ENCODE measurements around the gene MS4A15. TPM values are rescaled to one million over a fixed set of nuclear protein-coding genes. Genes with fewer than 3 reads are reported as not detected.

The MS4A15 gene
- total and polyA plus RNA-seq, 4 experiments from 2014 or later = not detected

DNA sequence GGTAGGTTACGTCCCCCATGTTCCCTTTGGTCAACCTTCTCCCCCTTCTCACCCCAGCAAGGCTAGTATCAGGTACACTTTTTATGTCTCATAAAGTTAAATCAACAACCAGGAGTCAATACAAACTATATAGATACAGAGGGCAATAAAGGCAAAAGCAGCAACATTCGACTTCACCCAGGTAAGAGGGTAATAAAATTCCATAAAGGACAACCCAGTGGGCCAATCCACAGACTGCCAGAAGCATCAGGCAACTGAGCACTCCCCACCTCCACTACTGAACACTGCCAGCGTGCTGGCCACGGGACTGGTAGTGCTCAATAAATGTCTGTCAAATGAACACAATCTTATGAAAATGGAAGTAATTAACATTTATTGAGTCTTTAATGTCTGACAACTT, 37.3 kb upstream of the MS4A15 start:
- ChIA-PET CTCF (ENCODE audit: partially characterized antibody) (no interaction called here), POLR2A (ENCODE audit: partially characterized antibody) (no interaction called here)
- Mint-ChIP-seq H3K36me3 (no peaks in the 10 kb centered on the region), H3K9me3 (peaks cover 0 to 10% (median 2%) of the 10 kb centered on the region in 8 donors), H3K27me3 (peaks cover 21 to 46% of the 10 kb centered on the region in 2 donors), H3K4me1 (no peaks in the 10 kb centered on the region), H3K4me3 (no peak overlapping the region), H3K27ac (no peak overlapping the region)
- peaks cover 6% of the 10 kb centered on the region for H3K27me3 ChIP-seq (ENCODE audit: insufficient read depth, low read length)
- no peaks in the 10 kb centered on the region for H3K4me1 ChIP-seq (ENCODE audit: insufficient read depth, low read length)
- no peak overlapping the region for H3K4me3 ChIP-seq (ENCODE audit: low read length in 2 of 2)
- DNase-seq = no peak
- no peaks in the 10 kb centered on the region for H3K9me3 ChIP-seq (ENCODE audit: control insufficient read depth in 1 of 2, low read length in 2 of 2)
- intact Hi-C loops (cut with micrococcal nuclease) = no loop called here
- no peak overlapping the region for H3K27ac ChIP-seq (ENCODE audit: low read depth, low read length)
- H3K36me3 ChIP-seq (ENCODE audit: insufficient read depth, low read length) = no peaks in the 10 kb centered on the region

DNA sequence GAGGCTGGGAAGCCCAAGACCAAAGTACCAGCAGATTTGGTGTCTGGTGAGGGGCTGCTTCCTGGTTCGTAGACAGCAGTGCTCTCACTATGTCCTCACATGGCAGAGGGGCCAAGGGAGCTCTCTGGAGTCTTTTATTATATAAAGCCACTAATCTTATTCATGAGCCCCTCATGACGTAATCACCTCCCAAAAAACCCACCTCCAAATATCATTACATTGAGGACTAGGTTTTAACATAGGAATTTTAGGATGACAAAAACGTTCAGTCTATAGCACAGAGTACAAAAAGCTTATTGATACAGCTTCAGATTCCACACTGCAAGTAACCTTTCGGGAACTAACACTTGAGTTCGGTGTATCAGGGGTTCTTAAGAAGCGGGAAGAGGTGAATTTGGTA, 36.2 kb upstream of the MS4A15 start:
- no peak overlapping the region for H3K27ac ChIP-seq (ENCODE audit: low read depth, low read length)
- H3K36me3 ChIP-seq (ENCODE audit: insufficient read depth, low read length) = no peaks in the 10 kb centered on the region
- Mint-ChIP-seq H3K27ac (no peak overlapping the region), H3K36me3 (no peaks in the 10 kb centered on the region), H3K27me3 (peaks cover 17 to 38% of the 10 kb centered on the region in 2 donors), H3K4me1 (no peaks in the 10 kb centered on the region), H3K4me3 (no peak overlapping the region), H3K9me3 (peaks cover 0 to 10% (median 2%) of the 10 kb centered on the region in 8 donors)
- ChIA-PET CTCF (ENCODE audit: partially characterized antibody) (no interaction called here), POLR2A (ENCODE audit: partially characterized antibody) (no interaction called here)
- peaks cover 2% of the 10 kb centered on the region for H3K27me3 ChIP-seq (ENCODE audit: insufficient read depth, low read length)
- intact Hi-C loops (cut with micrococcal nuclease) = no loop called here
- DNase-seq = no peak
- no peak overlapping the region for H3K4me3 ChIP-seq (ENCODE audit: low read length in 2 of 2)
- no peaks in the 10 kb centered on the region for H3K4me1 ChIP-seq (ENCODE audit: insufficient read depth, low read length)
- no peaks in the 10 kb centered on the region for H3K9me3 ChIP-seq (ENCODE audit: control insufficient read depth in 1 of 2, low read length in 2 of 2)

DNA sequence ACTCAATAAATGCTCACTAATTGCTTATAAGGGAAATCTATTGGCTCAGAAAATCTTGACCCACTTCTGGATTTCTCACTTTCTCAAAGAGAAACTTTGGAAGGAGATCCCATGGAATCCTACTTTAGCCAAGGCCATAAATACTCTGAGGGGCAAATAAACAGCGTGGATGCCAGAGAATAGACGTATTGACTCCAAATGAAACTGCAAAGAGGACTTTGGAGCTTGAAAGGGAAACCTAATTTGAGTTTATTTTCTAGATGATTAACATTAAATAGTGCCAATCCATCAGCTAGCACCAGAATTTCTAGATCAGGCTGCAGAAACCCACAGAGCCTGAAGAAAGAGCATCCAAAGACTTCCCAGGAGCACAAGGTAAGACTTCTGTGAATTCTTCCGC, 32.2 kb upstream of the MS4A15 start, which contains the start of gene MS4A18:
Gene MS4A18, plus strand, starts transcription at position 301 of the 400 bp plus-strand sequence.
- POLR2A ChIA-PET (ENCODE audit: partially characterized antibody) = no interaction called here
- Histone ChIP-seq H3K27ac (ENCODE audit: low read depth, low read length) (no peak within 1 kb of the TSS), H3K36me3 (ENCODE audit: insufficient read depth, low read length) (no peaks in the 10 kb centered on the region), H3K27me3 (ENCODE audit: insufficient read depth, low read length) (no peaks in the 10 kb centered on the region), H3K9me3 (ENCODE audit: control insufficient read depth in 1 of 2, low read length in 2 of 2) (no peaks in the 10 kb centered on the region), H3K4me1 (ENCODE audit: insufficient read depth, low read length) (no peaks in the 10 kb centered on the region), H3K4me3 (ENCODE audit: low read length in 2 of 2) (no peak within 1 kb of the TSS)
- Mint-ChIP-seq H3K4me1 (no peaks in the 10 kb centered on the region), H3K4me3 (no peak within 1 kb of the TSS), H3K9me3 (no peaks in the 10 kb centered on the region), H3K27ac (no peak within 1 kb of the TSS), H3K36me3 (no peaks in the 10 kb centered on the region), H3K27me3 (peaks cover 17 to 33% of the 10 kb centered on the region in 2 donors)
- DNase-seq = no peak
- intact Hi-C loops (cut with micrococcal nuclease) = no loop called here
- CTCF ChIA-PET (ENCODE audit: partially characterized antibody) = no interaction called here

- ChIA-PET CTCF (ENCODE audit: partially characterized antibody) (no interaction called here), POLR2A (ENCODE audit: partially characterized antibody) (no interaction called here)
- Mint-ChIP-seq H3K36me3 (no peaks in the 10 kb centered on the region), H3K9me3 (no peaks in the 10 kb centered on the region), H3K27me3 (peaks cover 17 to 31% of the 10 kb centered on the region in 2 donors), H3K4me3 (no peak overlapping the region), H3K4me1 (no peaks in the 10 kb centered on the region), H3K27ac (no peak overlapping the region)
- Histone ChIP-seq H3K36me3 (ENCODE audit: insufficient read depth, low read length) (no peaks in the 10 kb centered on the region), H3K27me3 (ENCODE audit: insufficient read depth, low read length) (no peaks in the 10 kb centered on the region), H3K4me1 (ENCODE audit: insufficient read depth, low read length) (no peaks in the 10 kb centered on the region), H3K27ac (ENCODE audit: low read depth, low read length) (no peak overlapping the region), H3K4me3 (ENCODE audit: low read length in 2 of 2) (no peak overlapping the region), H3K9me3 (ENCODE audit: control insufficient read depth in 1 of 2, low read length in 2 of 2) (no peaks in the 10 kb centered on the region)
- DNase-seq = no peak
- intact Hi-C loops (cut with micrococcal nuclease) = no loop called here
Observed at GRCh38 chr11:60725592-60725991, 31.1 kb upstream of the MS4A15 start.

DNA sequence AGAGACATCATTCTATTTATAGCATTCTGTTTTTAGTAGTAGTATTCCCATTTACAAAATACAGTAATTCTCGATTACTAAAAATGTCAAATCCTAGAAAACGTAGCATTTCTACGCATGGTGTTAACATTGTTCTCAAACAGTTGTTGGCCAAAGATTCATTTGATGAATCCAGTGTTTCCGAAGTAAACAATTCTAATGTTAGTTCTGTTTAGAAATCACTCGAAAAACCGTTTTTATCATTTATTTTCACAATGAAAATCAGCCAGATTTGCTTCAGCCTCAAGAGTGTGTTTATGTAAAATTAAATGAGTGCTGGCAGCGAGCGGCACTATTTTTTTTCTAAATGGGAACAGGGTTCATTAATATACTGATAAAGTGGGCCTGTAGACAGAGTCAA, 25.1 kb upstream of the MS4A15 start:
- CTCF ChIA-PET (ENCODE audit: partially characterized antibody) = no interaction called here
- no peak overlapping the region for H3K4me3 ChIP-seq (ENCODE audit: low read length in 2 of 2)
- Mint-ChIP-seq H3K4me3 (no peak overlapping the region), H3K36me3 (no peaks in the 10 kb centered on the region), H3K27me3 (peaks cover 21 to 23% of the 10 kb centered on the region in 2 donors), H3K9me3 (no peaks in the 10 kb centered on the region), H3K27ac (no peak overlapping the region), H3K4me1 (no peaks in the 10 kb centered on the region)
- intact Hi-C loops (cut with micrococcal nuclease) = no loop called here
- no peaks in the 10 kb centered on the region for H3K9me3 ChIP-seq (ENCODE audit: control insufficient read depth in 1 of 2, low read length in 2 of 2)
- no peaks in the 10 kb centered on the region for H3K4me1 ChIP-seq (ENCODE audit: insufficient read depth, low read length)
- no peaks in the 10 kb centered on the region for H3K27me3 ChIP-seq (ENCODE audit: insufficient read depth, low read length)
- no peak overlapping the region for H3K27ac ChIP-seq (ENCODE audit: low read depth, low read length)
- POLR2A ChIA-PET (ENCODE audit: partially characterized antibody) = no interaction called here
- H3K36me3 ChIP-seq (ENCODE audit: insufficient read depth, low read length) = no peaks in the 10 kb centered on the region
- DNase-seq = no peak

DNA sequence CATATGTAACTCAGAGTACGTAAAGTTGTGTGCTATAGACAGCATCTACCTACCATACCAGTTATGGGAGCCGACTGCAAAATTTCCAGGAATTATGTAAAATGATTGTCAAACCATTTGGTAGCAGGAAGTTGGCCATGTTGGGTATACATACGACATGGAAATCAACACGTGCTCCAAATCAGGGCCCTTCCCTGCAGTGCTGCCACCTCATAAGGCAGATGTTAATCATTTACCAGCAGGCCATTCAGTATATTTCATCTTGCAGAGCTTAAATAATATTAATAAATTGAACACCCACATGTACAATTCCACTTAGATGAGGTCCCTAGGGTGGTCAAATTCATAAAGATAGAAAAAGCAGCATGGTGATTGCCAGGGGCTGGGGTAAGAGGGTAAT, 22.4 kb upstream of the MS4A15 start:
- H3K4me1 ChIP-seq (ENCODE audit: insufficient read depth, low read length) = no peaks in the 10 kb centered on the region
- H3K9me3 Mint-ChIP-seq = peaks cover 0 to 3% (median 0%) of the 10 kb centered on the region in 8 donors
- H3K4me3 ChIP-seq (ENCODE audit: low read length in 2 of 2) = no peak overlapping the region
- no peaks in the 10 kb centered on the region for H3K9me3 ChIP-seq (ENCODE audit: control insufficient read depth in 1 of 2, low read length in 2 of 2)
- H3K36me3 Mint-ChIP-seq = no peaks in the 10 kb centered on the region
- no peaks in the 10 kb centered on the region for H3K4me1 Mint-ChIP-seq
- CTCF ChIA-PET (ENCODE audit: partially characterized antibody) = no interaction called here
- POLR2A ChIA-PET (ENCODE audit: partially characterized antibody) = no interaction called here
- H3K27ac ChIP-seq (ENCODE audit: low read depth, low read length) = no peak overlapping the region
- intact Hi-C loops (cut with micrococcal nuclease) = no loop called here
- no peak overlapping the region for H3K27ac Mint-ChIP-seq
- H3K27me3 ChIP-seq (ENCODE audit: insufficient read depth, low read length) = no peaks in the 10 kb centered on the region
- no peaks in the 10 kb centered on the region for H3K36me3 ChIP-seq (ENCODE audit: insufficient read depth, low read length)
- H3K27me3 Mint-ChIP-seq = peaks cover 17 to 25% of the 10 kb centered on the region in 2 donors
- DNase-seq = no peak
- H3K4me3 Mint-ChIP-seq = no peak overlapping the region

- Mint-ChIP-seq H3K36me3 (no peaks in the 10 kb centered on the region), H3K4me1 (no peaks in the 10 kb centered on the region), H3K4me3 (no peak overlapping the region), H3K27me3 (peaks cover 12 to 31% of the 10 kb centered on the region in 2 donors), H3K9me3 (peaks cover 0 to 3% (median 0%) of the 10 kb centered on the region in 8 donors), H3K27ac (no peak overlapping the region)
- Histone ChIP-seq H3K4me3 (ENCODE audit: low read length in 2 of 2) (no peak overlapping the region), H3K36me3 (ENCODE audit: insufficient read depth, low read length) (no peaks in the 10 kb centered on the region), H3K27ac (ENCODE audit: low read depth, low read length) (no peak overlapping the region), H3K4me1 (ENCODE audit: insufficient read depth, low read length) (no peaks in the 10 kb centered on the region), H3K27me3 (ENCODE audit: insufficient read depth, low read length) (no peaks in the 10 kb centered on the region), H3K9me3 (ENCODE audit: control insufficient read depth in 1 of 2, low read length in 2 of 2) (no peaks in the 10 kb centered on the region)
- no peak for DNase-seq
- ChIA-PET POLR2A (ENCODE audit: partially characterized antibody) (no interaction called here), CTCF (ENCODE audit: partially characterized antibody) (no interaction called here)
- intact Hi-C loops (cut with micrococcal nuclease) = no loop called here
Observed at GRCh38 chr11:60739114-60739513, 17.6 kb upstream of the MS4A15 start.

GRCh38 chr11:60740573-60740972, 16.1 kb upstream of the MS4A15 start:
- peaks cover 11 to 37% of the 10 kb centered on the region in 2 donors for H3K27me3 Mint-ChIP-seq
- H3K27ac Mint-ChIP-seq = no peak overlapping the region
- H3K27me3 ChIP-seq (ENCODE audit: insufficient read depth, low read length) = no peaks in the 10 kb centered on the region
- ChIA-PET POLR2A (ENCODE audit: partially characterized antibody) (no interaction called here), CTCF (ENCODE audit: partially characterized antibody) (interaction anchor here (1.2 kb wide), 1 partner anchor 24 kb away, joined by 3 read pairs; no protein-coding TSS in a partner anchor)
- intact Hi-C loops (cut with micrococcal nuclease) = no loop called here
- H3K27ac ChIP-seq (ENCODE audit: low read depth, low read length) = no peak overlapping the region
- no peaks in the 10 kb centered on the region for H3K9me3 ChIP-seq (ENCODE audit: control insufficient read depth in 1 of 2, low read length in 2 of 2)
- no peak overlapping the region for H3K4me3 ChIP-seq (ENCODE audit: low read length in 2 of 2)
- H3K4me1 ChIP-seq (ENCODE audit: insufficient read depth, low read length) = no peaks in the 10 kb centered on the region
- H3K36me3 ChIP-seq (ENCODE audit: insufficient read depth, low read length) = no peaks in the 10 kb centered on the region
- no peaks in the 10 kb centered on the region for H3K36me3 Mint-ChIP-seq
- H3K4me3 Mint-ChIP-seq = no peak overlapping the region
- peaks cover 0 to 3% (median under 1%) of the 10 kb centered on the region in 8 donors for H3K9me3 Mint-ChIP-seq
- no peak for DNase-seq
- no peaks in the 10 kb centered on the region for H3K4me1 Mint-ChIP-seq
